NCI-H2107 (cell line): ENCODE data around the gene DTNA.
A peak's percentile ranks its signal among the peaks of the same experiment; 100 is the strongest.

ENCODE experiments used
- DNase-seq: peaks from one replicate; lab custom pipeline; 2025; lab: John Stamatoyannopoulos, UW

DTNA gene

DNA sequence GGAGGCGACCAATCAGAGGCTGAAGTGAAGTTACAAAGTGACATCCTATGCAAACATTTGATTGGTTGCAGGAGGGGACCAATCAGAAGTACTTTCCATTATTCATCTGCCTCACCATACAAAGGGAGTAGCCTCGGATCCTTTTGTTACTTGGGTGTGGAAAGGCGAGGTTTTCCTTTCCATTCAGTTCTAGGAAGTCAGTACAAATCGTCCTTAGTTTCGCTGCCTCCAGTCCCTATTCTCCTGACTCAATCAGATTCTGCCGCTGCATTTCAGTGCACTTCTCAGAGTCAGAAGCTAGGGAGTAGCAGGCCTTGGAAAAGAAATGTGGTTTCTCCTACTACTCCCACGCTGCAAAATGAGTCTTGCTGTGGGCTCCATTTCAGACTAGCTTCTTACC is 149.4 kb downstream of the DTNA start:
- DNase-seq, result no peak

DNA sequence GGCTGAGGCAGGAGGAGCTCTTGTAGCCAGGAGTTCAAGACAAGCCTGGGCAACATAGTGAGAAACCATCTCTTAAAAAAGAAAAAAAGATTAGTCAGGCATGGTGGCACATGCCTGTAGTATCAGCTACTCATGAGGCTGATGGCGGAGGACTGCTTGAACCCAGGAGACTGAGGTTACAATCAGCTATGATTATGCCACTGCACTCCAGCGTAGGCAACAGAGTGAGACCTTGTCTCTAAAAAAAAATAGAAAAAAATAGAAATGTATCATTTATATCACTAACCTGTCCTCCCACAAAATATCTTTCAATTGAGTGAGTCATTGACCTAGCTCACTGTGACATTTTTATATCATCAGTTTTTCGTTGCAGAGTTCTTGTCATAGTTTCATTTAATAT is 152.5 kb downstream of the DTNA start:
- no peak for DNase-seq

DNA sequence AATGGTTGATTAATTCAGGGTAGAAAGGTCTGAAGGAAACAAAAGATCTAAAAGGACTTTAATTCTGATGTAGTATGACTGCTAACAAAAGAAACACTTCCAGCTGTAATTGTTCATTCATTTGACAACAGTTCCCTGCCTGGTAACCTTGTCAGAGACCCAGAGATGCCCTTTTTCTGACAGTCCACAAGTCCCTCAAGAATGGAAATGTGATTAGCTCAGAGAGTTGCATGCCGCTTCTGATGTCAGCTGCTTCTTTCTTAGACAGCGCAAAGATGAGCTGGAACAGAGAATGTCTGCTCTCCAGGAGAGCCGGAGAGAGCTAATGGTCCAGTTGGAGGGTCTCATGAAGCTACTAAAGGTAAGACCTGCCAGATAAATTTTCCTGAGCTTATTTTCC is 153.6 kb downstream of the DTNA start:
- DNase-seq, result no peak

DNA sequence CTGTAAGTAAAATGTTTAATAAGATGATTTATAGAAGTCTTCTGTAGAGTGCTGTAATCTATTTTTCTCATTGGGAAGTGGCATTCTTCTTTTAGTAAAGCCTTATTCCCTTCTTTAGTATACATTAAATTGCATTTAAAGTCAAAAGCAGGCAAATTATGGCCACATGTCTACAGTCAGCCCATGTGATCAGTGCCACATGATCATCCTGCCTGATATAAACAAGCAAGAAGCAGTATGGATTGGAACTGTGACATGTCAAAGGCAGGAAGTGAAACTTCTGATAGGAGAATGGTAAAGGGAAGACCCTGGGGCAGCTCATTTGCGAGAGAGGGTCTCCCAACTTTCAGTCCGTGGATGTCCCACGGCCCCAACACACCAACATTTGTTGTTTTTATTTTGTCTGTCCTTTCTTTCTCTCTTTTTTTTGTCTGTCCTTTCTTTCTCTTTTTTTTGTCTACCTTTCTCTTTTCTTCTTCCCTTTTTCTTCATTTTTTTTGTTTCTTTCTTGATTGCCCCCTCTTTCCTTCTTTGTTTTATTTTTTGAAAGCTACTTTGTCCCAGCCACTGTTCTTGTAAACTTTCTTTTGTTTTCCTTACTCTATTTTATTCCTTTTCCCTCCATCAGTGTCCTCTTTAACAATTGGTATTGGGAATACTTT is 154.9 kb downstream of the DTNA start:
- DNase-seq, result no peak

DNA sequence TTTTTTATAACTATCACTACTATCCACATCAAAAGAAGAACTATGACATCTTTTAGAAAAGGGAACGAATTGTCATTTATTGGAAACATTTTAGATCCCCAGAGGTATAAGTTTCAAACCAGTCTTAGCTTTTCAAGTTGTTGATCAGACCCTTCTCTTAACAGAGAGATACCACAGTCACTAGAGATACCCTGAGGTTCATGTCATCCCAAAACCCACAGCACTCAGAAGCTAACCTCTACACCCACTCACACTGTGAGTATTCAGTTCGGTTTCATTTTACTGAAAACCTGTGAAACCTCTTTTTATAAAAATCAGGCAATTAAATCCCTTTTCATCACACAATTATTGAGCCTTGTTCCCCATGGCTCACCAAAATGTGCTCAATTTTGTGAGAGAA is 156.2 kb downstream of the DTNA start:
- DNase-seq, result no peak

DNA sequence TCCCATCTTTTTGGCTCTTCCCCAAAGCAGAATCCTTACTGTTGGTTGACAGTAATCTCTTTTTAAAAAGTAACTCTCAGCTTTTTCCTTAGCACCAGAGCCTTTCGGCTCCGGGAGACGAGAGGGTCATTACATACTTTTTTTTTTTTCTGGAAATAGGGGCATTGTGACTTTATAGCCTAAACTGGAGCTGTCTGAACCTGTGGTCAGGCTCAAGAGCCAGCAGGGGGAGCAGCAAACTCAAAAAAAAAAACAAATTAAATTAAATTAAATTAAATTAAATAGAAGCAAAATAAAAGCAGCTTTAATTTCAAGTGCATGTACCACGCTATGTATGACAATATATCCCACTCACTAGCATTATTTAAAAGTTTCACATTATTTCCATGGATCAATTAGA is 156.6 kb downstream of the DTNA start:
- no peak for DNase-seq

DNA sequence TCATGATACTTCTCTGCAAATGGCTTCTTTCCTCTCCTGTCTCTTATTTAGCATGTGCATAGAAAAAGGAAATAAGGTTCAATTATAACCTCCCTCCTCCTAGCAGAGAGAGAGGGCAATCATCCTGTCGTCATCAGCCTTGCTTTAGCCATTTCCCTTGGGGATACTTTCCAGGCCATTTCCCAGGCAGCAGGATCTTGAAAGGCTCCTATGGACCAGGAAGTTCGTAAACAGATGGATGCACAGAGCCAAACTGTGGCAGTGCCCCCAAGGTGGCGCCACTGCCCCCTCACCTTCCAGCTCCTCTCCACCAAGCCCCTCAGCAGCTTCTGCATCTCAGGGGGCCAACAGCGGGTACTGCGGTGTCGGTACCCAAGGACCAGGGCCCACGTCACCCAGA is 157.4 kb downstream of the DTNA start:
- peak; percentile 34 for DNase-seq

DNA sequence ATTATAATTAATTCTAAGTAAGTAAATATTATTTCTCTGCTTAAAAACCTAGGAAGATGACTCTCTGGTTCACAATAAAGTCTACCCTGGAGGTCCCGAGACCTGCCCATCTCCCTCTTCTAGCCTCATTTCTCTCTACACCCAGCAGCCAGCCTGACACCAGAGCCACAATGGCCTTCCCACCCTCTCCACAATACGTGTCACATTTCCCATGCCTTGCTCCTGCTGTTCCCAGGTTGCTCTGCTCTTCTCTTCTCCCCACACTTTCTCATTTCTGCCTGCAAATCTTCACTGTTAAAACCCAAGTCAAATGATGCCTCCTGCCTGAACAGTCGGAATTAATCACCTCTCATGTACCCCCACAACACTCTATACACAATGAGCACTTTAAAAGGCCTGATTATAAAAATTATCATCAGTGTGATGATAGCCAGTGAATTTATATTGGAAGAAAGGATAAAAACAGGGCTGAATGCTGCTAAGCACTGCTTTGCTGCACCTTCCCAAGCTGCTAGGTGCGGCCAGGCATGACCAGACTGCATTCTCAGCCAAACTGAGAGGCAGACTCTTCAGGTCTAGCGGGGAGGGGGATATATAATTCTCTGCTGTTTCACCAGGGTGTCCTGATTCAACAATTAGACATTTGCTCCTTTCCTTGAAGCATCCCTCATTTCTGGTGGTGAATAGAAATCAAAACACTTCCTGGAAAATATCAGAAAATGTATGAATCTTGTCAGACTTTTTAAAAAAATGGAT is 160.6 kb downstream of the DTNA start:
- DNase-seq, result no peak

DNA sequence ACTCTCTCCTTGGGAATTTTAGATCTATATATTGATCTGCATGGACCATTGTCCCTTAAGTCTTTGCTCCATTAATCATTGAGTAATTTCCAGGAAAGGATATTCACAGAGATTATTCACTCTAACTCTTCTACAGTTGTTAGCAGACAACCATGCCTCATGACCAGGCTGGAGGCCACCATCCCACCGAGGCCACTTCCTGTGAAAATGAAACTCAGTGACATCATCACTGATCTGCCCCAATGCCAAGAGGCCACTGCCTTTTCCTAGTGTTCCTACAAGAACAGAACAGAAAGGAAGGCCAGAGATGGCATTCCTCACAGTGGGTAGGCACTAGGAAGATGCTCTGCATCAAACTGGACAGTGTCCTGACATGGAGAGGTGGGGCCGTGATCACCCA is 161.3 kb downstream of the DTNA start:
- no peak for DNase-seq

DNA sequence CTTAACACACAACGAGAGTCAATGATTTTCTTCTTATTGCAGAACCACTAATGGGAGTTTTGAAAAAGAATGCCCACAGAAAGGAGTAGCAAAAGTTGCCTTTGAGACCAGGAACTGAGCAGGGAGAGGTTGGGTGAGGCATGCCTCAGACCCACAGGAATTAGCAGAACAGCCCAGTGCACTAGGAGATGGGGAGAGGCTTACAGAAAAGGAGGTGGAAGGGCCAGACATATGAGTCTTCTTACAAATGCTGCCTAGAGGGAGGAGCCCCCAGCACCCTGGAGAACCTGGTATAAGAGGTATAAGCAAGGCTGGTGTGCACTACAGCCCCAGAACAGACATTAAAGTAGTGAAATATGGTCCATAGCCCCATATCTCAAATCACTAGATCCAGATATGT is 162.0 kb downstream of the DTNA start:
- DNase-seq, result no peak

DNA sequence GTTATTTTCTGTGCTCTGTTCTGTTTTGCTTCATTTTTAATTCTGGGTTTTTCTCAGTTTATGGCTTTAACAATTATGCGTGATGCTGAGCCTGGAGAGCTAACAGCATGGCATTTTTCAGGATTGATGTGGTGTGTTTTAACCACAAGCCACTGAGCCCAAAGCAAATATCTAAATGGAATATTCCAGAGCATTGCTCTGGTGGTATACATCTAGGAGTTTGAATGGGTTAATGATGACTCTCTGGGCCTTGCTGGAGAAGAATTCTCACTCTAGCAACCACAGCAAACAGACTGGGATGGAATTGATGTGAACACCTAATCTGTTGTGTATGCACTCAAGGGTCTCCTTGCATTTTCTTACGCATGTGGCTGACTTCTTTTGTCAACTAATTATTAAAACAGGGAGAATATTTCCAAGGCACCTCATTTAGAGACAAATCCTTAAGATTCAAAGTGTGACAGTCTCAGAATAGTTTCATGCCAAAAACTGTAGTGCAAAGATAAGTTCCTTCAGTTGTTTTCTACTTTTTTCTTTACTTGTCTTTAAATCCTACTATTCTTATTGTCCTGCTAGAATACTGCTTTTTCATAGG is 164.0 kb downstream of the DTNA start:
- DNase-seq, result no peak

DNA sequence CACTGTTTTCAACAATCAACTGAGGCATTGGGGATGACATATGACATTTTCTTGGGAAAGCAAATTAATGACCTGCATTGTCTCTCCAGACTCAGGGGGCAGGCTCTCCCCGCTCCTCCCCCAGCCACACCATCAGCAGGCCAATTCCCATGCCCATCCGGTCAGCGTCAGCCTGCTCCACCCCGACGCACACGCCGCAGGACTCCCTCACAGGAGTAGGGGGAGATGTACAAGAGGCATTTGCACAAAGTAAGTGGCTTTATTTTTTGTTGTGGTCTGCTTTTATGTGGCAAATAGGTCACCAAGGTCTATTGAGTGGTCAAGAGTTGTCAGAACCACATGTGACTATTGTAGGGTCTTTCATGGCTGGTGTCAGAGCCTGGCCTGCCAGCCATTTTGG is 165.1 kb downstream of the DTNA start:
- DNase-seq, result no peak

DNA sequence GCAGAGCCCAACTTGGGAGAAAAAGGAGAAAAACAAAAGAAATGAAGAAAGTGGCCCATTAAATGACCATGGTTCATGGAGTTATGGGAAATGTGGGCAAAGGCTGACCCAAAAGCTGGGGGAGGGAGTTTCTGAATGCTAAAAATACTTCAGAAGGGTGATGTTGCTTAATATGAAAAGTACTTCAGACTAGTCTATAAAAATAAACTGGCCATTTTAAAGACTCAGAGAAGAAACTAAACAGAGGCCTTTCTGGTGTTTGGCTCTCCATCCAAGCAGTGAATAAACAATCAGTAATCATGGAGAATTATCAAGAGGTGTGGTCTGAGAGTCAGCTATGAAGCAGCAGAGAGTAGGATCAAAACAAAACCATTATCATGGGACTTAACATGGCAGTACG is 170.3 kb downstream of the DTNA start:
- no peak for DNase-seq

DNA sequence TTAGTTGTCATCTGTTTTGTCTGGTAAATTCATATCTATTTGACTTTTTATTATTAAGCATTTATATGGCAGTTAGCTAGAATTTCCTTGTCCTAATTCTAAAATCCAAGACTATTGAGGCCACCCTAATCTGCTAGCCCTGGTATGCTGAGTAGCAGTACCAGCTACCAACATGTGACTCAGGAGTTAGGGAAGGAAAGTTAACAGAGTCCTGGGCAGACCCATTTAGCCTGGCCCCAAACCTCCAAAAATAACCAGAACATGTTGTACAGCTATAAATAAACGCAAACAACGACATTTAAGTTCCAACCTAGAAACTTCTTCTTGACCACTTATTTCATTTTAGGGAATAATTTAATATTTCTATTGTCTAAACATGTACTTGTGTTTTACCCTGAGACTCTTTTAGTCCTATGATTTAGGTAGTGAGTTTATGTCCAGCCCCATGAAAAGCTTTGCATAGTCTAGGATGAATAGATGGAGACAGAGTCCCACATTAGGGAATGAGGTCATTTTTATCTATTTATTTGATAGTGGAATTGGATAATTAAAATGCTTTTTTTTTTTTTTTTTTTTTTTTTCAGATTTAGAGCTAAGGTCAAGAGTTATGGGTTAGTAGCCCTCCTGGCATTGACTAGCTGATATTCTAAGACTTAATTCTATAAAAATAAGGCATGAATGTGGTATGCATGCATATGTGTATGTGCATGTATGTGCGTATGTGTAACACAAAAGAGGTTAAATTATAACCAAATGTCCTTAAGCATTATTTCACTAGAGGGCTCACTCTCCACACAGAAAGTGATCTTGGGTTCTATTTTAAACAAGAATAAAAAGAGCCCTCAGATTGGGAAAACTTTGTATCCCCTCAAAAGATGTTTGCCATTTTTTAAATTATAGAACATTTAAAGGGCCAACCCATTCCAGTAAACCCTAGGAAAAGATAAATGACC is 171.1 kb downstream of the DTNA start:
- DNase-seq, result no peak

DNA sequence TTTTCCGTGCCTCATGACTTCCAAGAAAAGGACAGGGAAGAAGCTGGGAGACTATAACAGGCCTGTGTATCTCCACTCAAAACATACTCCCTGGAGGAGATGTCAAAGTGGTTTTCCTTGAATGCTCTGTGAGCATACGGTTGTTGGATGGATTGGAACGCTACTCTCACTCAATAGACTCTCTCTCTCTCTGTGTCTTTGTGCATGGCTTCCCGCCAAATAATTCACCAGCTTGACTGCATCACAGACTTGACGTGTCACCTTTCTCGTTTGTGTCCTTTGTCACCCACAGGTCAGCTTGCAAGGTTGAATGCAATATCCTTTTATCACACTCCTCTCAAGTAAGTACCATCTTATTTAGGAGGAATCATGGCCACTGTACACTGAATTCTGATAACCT is 174.3 kb downstream of the DTNA start:
- DNase-seq, result no peak

DNA sequence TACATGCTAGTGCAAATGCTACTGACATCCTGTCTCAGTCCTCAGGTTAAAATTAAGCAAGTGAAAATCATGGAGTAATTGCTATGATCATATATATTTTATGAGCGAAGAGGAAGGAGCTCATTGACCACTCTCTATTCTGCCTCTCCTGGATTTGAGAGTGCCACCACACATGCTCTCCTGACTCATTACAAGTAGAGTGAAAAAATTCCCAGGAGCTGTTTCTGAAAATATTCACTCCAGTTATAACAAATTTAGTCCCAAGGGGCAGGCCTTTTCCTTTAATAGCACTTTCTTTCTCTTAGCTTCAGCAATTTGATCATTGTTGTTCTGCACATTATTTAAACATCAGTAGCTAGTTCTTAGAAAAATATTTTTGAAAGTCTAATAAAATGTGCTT is 176.1 kb downstream of the DTNA start:
- DNase-seq, result no peak

DNA sequence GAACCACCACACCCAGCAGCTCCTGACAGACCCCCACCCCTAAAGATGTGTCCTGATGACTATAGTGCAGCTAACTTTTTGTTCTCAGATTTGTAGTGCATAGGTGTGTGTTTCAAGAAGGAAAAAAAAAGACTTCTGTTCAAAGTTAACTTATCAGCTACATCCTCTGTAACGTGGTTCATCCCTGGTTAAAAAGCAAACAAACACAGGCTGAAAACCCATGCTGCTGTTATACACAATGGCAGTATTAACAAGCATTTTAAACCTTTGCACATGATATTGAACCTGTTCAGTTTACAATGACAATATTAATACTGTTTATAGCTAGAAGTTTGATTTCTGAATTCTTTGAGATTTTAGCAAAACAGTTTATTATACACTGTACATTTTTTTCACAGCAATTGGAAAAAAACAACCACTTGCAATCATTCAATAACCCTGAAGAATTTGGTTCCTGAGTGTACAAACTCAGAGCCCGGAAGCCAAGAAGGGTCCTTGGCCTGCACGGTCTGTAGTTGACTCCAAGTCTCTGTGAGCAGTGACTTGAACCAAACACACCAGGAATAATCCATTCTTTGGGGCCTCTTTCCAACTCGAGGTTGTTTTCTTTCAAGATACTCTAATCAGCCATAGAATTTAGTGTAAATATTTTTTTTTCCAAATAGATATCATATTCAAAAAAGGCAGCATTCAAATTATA is 177.9 kb downstream of the DTNA start:
- no peak for DNase-seq

DNA sequence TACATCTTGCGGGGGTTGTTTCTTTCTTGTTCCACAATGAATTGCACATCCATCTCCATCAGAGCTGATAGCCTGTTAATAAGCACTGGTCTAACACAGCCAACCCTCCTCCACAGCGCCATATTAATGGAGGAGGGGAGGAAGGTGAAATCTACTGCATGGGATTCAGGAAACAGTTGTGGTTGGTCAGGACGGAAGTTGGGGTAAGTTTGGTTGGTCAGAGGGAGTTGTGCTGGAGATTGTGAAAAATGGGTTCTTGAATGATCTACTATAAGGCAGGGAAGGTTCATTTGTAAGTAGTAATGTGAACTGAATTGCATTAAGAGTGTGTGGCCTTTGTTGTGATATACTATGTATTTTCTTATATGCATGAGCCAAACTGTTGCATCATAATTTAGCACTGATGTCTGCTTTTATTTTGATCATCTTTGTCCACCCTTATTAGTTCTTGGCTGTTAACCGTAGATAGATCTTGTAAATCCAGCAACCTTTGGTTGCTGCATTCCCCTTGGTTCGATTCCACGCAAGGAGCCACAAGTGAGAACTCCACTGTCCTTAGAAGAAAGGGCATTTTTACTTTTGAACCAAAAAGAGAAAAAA is 180.5 kb downstream of the DTNA start:
- DNase-seq, result no peak

DNA sequence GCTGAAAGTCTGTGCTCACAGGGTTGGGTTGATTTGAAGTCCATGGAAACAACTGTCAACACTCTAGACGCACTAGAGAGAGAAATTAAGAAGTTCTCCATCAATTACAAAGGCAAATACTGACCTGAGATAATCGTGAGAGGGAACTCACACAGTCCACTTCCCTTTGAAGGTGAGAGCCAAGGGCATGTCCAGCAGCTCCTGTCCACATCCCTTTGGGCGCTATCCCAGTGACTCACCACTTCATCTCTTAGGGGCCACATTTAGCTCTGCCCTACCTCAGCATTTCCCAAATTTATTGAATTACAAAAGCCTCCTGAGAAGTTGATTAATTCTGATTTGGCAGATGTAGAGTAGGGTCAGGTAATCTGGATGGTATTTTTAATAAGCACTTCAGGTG is 182.3 kb downstream of the DTNA start:
- DNase-seq, result no peak

DNA sequence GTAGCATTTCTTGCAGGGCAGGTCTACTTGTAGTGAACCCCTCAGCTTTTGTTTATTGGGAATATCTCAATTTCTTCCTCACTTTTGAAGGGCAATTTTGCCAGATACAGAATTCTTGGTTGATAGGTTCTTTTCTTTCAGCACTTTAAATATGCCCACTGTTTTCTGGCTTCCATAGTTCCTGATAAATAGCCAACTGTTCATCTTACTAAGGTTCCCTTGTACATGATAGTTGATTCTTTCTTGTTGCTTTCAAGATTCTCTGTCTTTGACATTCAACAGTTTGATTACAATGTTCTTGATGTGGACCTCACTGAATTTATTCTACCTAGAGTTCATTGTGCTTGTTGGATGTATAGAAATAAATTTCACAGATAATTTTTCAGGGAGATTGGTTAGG is 183.1 kb downstream of the DTNA start:
- no peak for DNase-seq

DNA sequence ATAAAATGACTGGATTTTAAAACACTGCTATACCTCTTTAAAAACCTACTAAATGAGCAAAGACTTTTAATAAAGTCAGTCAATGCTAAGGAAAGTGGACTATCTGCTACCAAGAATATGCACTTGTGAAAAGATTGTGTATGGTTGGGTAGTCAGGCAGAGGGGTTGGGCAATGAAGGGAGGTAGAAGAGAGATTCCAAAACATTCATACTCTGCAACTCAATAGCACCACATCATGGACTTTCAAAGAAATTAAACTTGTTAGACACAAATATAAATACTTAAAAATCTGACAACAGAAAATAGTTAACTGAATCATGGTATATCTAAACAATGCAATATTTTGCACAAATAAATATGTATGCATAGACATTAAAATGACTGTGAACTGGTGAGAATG is 191.2 kb downstream of the DTNA start:
- no peak for DNase-seq
